ENCODE results near the gene ZNF783. TPM values are rescaled to one million over a fixed set of nuclear protein-coding genes. Genes with fewer than 3 reads are reported as not detected.

ZNF783 gene
- total RNA-seq, 4 donors from 2014 or later, result 9.1 to 30.3 (median 11.9) TPM

DNA sequence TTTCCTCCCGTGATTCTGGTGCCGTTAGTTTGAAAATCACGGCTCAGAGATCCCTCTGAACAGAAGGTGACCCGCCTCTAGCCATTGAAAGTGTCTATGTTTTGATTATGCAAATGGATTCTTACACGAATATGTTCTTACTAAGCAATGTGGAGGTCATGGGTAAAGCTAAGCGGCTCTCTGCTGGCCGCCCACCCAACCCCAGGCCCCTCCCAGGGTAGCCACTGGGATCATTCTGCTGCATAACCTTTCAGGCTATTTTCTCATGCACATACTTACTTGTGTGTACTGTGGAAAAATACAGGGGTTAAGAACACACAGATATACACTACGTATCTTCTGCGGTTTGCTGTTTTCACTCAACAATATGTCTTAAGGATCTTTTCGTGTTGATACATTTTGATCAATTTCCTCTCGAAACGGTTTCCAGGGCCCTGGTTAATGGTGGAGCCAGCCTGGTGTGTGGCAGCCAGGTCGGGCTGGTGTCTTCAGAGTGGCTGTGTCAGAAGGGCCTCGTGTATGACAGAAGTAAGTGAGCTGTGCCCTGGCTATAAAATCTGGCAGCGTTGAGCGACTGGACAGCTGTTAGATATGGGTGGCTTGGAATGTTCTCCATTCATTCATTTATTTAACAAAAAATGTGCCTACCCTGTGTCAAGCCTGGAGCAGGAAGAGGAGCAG lies 29.9 kb downstream of the ZNF783 start:
- TF ChIP-seq, protein P1, sequence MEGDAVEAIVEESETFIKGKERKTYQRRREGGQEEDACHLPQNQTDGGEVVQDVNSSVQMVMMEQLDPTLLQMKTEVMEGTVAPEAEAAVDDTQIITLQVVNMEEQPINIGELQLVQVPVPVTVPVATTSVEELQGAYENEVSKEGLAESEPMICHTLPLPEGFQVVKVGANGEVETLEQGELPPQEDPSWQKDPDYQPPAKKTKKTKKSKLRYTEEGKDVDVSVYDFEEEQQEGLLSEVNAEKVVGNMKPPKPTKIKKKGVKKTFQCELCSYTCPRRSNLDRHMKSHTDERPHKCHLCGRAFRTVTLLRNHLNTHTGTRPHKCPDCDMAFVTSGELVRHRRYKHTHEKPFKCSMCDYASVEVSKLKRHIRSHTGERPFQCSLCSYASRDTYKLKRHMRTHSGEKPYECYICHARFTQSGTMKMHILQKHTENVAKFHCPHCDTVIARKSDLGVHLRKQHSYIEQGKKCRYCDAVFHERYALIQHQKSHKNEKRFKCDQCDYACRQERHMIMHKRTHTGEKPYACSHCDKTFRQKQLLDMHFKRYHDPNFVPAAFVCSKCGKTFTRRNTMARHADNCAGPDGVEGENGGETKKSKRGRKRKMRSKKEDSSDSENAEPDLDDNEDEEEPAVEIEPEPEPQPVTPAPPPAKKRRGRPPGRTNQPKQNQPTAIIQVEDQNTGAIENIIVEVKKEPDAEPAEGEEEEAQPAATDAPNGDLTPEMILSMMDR (IDR thresholded peaks at IDR 0.05; ENCODE audit: low read depth), result no peak

DNA sequence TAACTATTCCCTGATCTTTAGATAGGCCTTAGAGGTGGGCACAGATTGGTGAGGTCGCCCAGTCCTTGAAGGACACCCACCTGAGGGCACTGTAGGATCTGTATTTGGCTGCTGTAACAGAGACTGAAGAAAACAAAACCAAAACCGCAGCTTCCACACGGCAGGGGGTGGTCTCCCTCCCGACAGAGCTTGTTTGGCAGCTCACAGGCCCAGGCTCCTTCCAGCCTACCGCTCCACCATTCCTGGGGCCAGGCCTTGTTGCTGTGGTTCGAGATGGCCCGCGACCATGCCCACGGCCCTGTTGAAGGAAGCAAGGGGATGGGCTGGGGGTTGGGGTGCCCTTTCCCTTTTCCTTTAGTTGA lies 30.4 kb downstream of the ZNF783 start:
- TF ChIP-seq, protein P1 (IDR thresholded peaks at IDR 0.05; ENCODE audit: low read depth), result no peak

DNA sequence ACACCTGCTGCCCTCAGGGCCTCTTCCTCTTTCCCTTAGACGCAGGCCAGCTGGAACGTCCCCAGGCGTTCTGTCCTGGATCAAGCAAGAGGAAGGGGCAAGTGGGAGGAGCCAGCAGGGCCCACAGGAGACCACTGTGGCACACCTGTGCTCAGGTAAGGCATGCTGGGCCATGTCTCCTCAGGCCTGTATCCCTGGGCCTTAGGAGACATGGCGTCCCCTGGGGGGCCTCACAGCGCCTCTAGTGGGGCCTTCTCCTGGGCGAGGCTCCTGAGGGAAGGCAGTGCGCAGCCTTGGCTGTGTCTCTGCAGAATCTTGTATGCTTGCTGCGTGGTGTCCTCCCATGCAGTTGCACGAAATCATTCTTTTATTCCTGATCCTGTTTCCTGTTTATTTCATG lies 31.3 kb downstream of the ZNF783 start:
- TF ChIP-seq, protein P1 (IDR thresholded peaks at IDR 0.05; ENCODE audit: low read depth), result no peak

DNA sequence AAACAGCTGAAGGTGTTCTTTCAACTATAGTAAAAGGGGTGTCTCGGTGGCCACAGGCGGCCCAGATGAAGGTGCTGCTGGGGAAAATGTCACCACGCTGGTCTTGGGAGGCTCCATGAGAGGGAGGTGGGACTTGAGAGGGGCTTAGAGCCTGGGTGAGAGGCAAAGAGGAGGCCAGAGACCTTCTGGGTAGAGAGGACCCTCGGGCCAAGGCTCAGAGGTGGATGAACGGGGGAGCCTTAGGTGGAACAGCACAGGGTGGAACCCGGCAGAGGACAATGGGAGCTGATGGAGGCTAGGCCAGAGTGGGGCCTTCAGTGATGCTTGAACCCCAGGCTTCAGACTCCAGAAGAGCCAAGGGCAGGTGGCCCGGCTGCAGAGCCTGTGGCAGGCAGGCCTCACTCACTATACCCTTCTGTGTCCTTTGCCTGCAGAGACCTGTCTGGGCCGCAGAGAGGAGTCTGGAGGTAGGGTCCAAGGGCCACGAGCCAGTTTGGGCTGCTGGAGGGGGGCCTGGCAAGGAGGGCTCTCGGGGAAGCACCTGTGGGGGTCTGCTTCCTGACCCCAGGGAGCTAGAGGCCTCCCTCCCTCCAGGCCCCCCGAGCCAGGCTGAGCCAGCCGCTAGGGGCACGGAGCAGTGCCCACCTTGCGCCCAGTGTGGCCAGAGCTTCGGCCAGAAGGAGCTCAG lies 32.1 kb downstream of the ZNF783 start:
- TF ChIP-seq, protein P1 (IDR thresholded peaks at IDR 0.05; ENCODE audit: low read depth), result no peak

DNA sequence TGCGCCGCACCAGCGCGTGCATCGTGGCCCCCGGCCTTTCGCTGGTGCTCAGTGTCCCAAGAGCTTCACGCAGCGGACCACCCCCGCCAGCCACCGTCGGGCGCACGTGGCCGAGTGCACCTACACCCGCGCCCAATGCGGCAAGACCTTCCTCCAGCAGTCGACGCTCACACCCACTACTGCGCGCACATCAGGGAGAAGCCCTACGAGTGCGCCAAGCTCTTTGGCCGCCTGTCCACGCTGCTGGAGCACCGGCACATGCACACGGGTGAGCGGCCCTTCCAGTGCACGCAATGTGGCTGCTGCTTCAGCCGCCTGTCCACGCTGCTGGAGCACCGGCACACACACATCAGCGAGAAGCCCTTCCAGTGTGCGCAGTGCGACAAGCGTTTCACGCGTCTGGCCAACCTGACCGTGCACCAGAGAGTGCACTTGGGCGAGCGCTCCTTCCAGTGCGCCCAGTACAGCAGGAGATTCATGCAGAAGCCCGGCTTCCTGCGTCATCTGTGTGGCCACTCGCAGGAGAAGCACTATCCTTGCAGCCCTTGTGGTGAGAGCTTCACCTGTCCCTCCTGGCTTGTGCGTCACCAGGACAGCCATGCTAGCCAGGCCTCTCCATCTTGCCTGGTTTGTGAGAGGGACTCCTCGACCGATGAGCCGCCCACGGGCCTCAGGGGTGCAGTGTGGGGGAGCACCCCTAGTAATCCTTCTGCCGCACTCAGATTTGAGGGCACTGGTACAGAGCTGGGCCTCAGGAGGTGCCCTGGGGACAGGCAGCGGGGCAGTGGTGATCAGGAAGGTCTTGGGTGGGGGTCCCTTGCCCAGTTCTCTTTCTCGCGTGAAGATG lies 32.9 kb downstream of the ZNF783 start:
- TF ChIP-seq, protein P1 (IDR thresholded peaks at IDR 0.05; ENCODE audit: low read depth), result no peak

DNA sequence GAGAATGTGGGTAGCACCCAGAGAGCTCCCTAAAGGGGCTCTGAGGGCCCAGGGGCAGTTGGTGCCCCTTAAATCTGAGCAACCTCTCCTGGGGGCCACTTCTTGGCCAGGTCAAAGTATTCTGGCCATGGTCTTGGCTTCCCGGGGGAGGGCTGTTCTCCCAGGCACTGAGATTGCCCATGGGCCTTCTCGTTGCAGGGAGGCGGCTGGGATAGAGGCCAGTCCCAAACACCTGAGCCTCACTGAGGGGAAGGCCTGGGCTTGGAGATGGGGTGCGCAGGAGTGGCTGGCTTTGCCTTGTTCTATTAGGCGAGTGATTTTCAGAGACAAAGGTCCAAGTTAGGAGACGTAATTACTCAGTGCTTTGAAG lies 33.5 kb downstream of the ZNF783 start:
- TF ChIP-seq, protein P1 (IDR thresholded peaks at IDR 0.05; ENCODE audit: low read depth), result no peak

DNA sequence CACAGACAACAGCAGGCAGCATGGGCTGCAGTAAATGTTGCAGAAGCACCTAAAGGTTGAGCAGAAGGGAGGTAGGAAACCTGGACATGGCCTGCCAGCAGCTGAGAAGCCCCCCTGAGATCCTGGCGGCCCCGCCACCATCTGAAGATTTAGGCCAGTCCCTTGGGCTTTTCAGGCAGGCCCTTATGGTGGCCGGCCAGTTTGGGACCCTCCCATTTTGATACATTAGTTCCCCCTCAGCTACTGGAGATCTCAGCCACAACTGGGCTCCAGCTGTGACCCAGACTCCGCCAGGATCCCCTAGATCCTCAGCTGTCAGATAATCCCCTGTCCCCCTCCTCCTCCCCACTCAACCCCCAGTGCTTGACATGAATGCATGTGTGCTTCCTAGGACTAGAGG lies 34.4 kb downstream of the ZNF783 start:
- TF ChIP-seq, protein P1 (IDR thresholded peaks at IDR 0.05; ENCODE audit: low read depth), result no peak

All from subcutaneous adipose tissue (tissue), 4 donors.